HepG2 (cell line): Measurements from ENCODE around the gene PDK2.

Experiments
- ATF6 ChIP-seq: sonication (generic); formaldehyde crosslinking; conservative IDR thresholded peaks from 2 replicates; pipeline ENCODE4 v1.4.0; 2020; ENCODE audit warnings: missing genetic modification reagents
- FOXM1 ChIP-seq: sonication (generic); formaldehyde crosslinking; IDR thresholded peaks from 2 replicates; pipeline ENCODE4 v1.5.0; 2020; ENCODE audit warnings: missing genetic modification reagents
- NR2F1 ChIP-seq, 2 experiments: fragments of 450-650 bp in 1 of 2; formaldehyde crosslinking in 1 of 2; IDR thresholded peaks; 2 replicates each; pipeline versions ENCODE4 v1.5.0 to v1.6.1; 2016 to 2020; ENCODE audit warnings: mild to moderate bottlenecking in 1 of 2, missing compliant biosample characterization in 1 of 2, missing genetic modification reagents in 1 of 2, moderate library complexity in 1 of 2
- POLR2A ChIP-seq, 2 experiments: IDR thresholded peaks; 2 replicates each; pipeline ENCODE4 v1.6.1; 2011; ENCODE audit warnings: low read depth in 2 of 2, low read length in 2 of 2, mild to moderate bottlenecking in 1 of 2, moderate library complexity in 1 of 2; ENCODE audit not compliant: insufficient read depth in 1 of 2
- PREB ChIP-seq: sonication (generic); formaldehyde crosslinking; IDR thresholded peaks from 2 replicates; pipeline ENCODE4 v1.4.0; 2020; ENCODE audit warnings: missing genetic modification reagents
- RBFOX2 ChIP-seq: fragments of 200-400 bp; formaldehyde crosslinking; IDR thresholded peaks from 2 replicates; pipeline ENCODE4 v1.6.1; 2017; ENCODE audit warnings: low read depth, mild to moderate bottlenecking, low read length
- RNF219 ChIP-seq: sonication (generic); formaldehyde crosslinking; IDR thresholded peaks from 2 replicates; pipeline ENCODE4 v1.5.0; 2020; ENCODE audit warnings: mild to moderate bottlenecking, missing genetic modification reagents
- SMC3 ChIP-seq: IDR thresholded peaks from 2 replicates; pipeline ENCODE4 v1.6.1; 2011; ENCODE audit warnings: low read length, improper control_type of control experiment
- ZFAT ChIP-seq: sonication (generic); formaldehyde crosslinking; conservative IDR thresholded peaks from 2 replicates; pipeline ENCODE4 v1.8.1; 2023; ENCODE audit warnings: missing genetic modification reagents, inconsistent platforms
- ZHX2 ChIP-seq, 2 experiments: sonication (generic) in 1 of 2; formaldehyde crosslinking in 1 of 2; IDR thresholded peaks; 2 replicates each; pipeline versions ENCODE4 v1.6.1 to v1.9.0; 2014 to 2022; ENCODE audit warnings: antibody characterized with exemption in 1 of 2, borderline replicate concordance in 1 of 2, inconsistent platforms in 1 of 2, low read depth in 1 of 2, missing genetic modification reagents in 1 of 2
- ZNF639 ChIP-seq: conservative IDR thresholded peaks from 2 replicates; pipeline ENCODE4 v1.6.1; 2018; ENCODE audit warnings: missing genetic modification reagents
- ZNF691 ChIP-seq: sonication (generic); formaldehyde crosslinking; IDR thresholded peaks from 2 replicates; pipeline ENCODE4 v1.4.0; 2020; ENCODE audit warnings: missing genetic modification reagents, low read depth, mild to moderate bottlenecking, borderline replicate concordance
- ZSCAN30 ChIP-seq: sonication (generic); formaldehyde crosslinking; IDR thresholded peaks from 2 replicates; pipeline ENCODE4 v1.5.0; 2020; ENCODE audit warnings: mild to moderate bottlenecking, missing genetic modification reagents

GRCh38 chr17:50051606-50052005, 43.5 kb upstream of the PDK2 start:
- no peak for TF ChIP-seq NR2F1 (CRISPR knock-in tag; IDR thresholded peaks at IDR 0.05)
- TF ChIP-seq ZFAT (CRISPR knock-in tag) = no peak
- TF ChIP-seq PREB = no peak
- TF ChIP-seq ZHX2 (IDR thresholded peaks at IDR 0.05; ENCODE audit: low read depth) = no peak
- no peak for TF ChIP-seq ZHX2 (CRISPR knock-in tag; IDR thresholded peaks at IDR 0.05; ENCODE audit: borderline replicate concordance)
- TF ChIP-seq RNF219 = no peak
- TF ChIP-seq SMC3 = no peak
- TF ChIP-seq ZSCAN30 = no peak
- no peak for TF ChIP-seq ATF6 (CRISPR knock-in tag)
- no peak for TF ChIP-seq RBFOX2
- TF ChIP-seq ZNF691 (CRISPR knock-in tag) = no peak
- no peak for TF ChIP-seq ZNF639
- no peak for TF ChIP-seq POLR2A (IDR thresholded peaks at IDR 0.05; ENCODE audit: insufficient read depth in 1 of 2, low read depth in 2 of 2, low read length in 2 of 2)
- TF ChIP-seq FOXM1 = no peak
